Activated CD4-positive, alpha-beta T cell treated with anti-CD3 and anti-CD28 coated beads for 24 hours (primary cell): ENCODE data around the gene SMIM24.
"Not testable (repeated sequence)": the region's sequence is repeated elsewhere in the genome, so short reads cannot be mapped to it uniquely, and the experiment has no call there.

Source experiments
- DNase-seq, 2 donors: peaks; one replicate each; pipeline ENCODE4 v3.0.0-alpha.2; 2020; ENCODE audit warnings: low read depth in 2 of 2

SMIM24 gene

DNA sequence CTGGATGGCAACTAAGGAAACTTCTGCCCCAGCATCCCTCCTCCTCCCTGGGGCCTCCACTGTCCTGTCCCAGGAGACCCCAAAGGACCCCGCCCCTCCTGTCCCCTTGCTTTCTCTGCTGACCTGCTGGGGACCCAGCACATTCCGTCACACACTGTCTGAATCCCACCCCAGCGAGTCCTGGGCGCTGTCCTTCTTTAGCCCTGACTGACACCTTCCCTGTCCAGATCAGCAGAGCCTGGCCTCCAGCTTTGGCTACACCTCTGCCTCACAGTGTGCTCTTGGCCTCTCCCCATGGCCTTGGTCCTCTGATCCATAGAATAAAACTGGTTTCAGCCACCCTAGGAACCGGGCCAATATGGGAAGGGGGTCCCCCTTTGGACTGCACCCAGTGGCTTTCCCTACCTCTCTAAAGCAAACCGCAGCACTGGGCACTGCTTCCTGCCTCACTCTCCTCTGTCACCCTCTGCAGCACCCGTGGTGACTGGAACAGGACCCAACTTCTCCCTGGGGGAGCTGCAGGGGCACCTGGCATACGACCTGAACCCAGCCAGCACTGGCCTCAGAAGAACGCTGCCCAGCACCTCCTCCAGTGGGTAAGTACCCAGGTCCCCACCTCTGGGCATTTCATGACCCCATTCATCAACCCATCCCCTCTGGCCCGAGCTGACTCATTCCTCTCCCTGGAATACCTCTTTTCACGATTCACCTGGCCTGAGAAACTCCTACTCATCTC is 46.4 kb downstream of the SMIM24 start:
- DNase-seq = no peak

DNA sequence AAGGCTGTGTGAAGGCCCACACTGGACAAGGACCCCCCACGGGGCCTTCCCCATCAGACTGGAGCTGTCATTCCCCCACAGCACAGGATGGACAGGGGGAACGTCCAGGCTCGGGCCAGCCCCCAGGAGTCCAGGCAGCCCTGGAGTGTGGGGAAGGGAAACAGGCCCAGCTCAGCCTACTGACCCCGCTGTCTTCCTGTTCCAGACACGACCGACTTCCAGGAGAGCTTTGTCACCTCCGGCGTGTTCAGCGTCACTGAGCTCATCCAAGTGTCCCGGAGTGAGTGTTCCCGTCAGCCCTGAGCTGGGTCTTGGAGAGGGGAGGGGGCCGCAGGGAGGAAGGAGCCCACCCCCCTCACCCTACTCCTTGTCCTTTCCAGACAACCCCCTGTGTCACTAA is 47.0 kb downstream of the SMIM24 start:
- no peak for DNase-seq

DNA sequence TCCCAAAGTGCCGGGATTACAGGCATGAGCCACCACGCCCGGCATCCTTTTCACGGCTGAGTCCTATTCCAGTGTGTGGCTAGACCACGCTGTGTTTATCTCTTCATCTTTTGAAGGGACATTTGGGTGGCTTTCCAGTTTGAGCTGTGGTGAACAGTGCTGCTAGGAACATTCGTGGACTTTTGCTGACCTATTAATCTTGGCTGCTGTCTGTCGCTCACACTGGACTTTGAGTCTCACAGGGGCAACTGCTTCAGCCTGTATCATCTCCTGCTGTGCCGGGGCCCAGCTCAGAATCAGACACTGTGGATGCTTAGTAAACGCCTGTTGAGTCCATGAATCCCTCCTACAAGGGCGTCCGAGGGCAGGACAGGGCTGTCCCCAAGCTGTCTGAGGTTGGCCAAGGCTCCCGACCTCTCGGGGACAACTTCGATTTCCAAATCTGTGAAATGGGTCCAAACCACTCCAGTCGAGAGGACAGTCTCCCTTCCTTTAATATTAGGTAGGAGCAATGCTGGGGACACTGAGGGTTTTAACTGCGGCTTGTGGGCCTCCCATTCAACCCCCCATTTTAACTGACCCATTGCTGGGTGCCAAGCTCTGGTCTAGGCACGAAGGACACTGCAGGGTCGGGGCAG is 48.4 kb downstream of the SMIM24 start:
- DNase-seq = no peak

DNA sequence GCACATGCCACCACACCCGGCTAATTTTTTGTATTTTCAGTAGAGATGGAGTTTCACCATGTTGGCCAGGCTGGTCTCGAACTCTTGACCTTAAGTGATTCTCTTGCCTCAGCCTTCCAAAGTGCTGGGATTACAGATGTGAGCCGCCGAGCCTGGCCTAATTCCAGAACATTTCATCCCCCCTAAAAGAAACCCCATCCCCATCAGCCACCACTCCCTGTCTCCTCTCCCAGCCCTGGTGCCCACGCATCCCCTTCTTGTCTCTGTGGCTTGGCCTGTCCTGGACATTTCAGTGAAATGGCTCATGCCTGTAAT is 50.0 kb downstream of the SMIM24 start:
- not testable (repeated sequence) for DNase-seq

- no peak for DNase-seq
Observed at GRCh38 chr19:3426433-3426832, 53.9 kb downstream of the SMIM24 start.
